ENCODE measurements around the gene IGSF9.

DNA sequence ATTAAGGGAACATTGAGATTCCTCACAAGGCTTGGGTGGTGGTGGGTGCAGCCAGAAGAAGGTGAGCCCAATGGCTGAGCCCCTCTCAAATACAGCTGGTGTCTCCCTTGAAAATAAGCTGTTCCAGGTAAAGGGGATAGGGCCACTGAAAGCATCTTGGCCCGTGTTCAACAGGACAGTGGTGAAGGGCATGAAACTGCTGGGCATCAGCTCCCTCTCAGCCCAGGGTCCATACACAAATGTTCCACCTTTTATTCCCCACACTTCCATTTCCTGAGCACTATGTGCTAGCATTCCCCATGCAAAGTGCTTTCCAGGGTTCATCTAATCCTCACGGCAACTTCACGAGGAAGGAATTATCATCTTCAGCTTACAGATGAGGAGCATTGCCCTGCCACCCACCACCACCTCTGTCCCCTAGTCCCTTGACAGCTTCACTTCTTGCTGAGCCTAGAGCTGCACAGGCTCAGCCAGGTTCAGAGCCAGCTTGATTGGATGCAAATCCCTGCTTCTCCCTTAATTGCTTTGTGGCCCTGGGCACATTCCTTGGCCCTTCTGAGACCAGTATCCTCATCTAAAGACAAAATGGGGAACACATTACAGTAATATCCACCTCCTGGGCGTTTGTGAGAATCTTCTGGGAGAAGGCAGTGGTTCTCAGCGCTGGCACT lies 29.7 kb downstream of the IGSF9 start:
- TF ChIP-seq, protein P1, sequence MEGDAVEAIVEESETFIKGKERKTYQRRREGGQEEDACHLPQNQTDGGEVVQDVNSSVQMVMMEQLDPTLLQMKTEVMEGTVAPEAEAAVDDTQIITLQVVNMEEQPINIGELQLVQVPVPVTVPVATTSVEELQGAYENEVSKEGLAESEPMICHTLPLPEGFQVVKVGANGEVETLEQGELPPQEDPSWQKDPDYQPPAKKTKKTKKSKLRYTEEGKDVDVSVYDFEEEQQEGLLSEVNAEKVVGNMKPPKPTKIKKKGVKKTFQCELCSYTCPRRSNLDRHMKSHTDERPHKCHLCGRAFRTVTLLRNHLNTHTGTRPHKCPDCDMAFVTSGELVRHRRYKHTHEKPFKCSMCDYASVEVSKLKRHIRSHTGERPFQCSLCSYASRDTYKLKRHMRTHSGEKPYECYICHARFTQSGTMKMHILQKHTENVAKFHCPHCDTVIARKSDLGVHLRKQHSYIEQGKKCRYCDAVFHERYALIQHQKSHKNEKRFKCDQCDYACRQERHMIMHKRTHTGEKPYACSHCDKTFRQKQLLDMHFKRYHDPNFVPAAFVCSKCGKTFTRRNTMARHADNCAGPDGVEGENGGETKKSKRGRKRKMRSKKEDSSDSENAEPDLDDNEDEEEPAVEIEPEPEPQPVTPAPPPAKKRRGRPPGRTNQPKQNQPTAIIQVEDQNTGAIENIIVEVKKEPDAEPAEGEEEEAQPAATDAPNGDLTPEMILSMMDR (conservative IDR thresholded peaks at IDR 0.05; ENCODE audit: low read length): no peak
- no peak for TF ChIP-seq EZH2phosphoT487 (IDR thresholded peaks at IDR 0.05; ENCODE audit: borderline replicate concordance)
